ENCODE results near the gene ADD3.

GRCh38 chr10:110165239-110165638 is 157.5 kb downstream of the ADD3 start:
- TF ChIP-seq CTCF (IDR thresholded peaks at IDR 0.05) (no peak), POLR2A (IDR thresholded peaks at IDR 0.05) (no peak)

Data from body of pancreas (tissue), 4 donors.